ENCODE results near the gene LMOD1. TPM values are rescaled to one million over a fixed set of nuclear protein-coding genes. Genes with fewer than 3 reads are reported as not detected.
A peak's percentile ranks its signal among the peaks of the same experiment; 100 is the strongest.
"Not testable (repeated sequence)": the region's sequence is repeated elsewhere in the genome, so short reads cannot be mapped to it uniquely, and the experiment has no call there.

The LMOD1 gene
- total RNA-seq, 1 donor, result 14.5 TPM

DNA sequence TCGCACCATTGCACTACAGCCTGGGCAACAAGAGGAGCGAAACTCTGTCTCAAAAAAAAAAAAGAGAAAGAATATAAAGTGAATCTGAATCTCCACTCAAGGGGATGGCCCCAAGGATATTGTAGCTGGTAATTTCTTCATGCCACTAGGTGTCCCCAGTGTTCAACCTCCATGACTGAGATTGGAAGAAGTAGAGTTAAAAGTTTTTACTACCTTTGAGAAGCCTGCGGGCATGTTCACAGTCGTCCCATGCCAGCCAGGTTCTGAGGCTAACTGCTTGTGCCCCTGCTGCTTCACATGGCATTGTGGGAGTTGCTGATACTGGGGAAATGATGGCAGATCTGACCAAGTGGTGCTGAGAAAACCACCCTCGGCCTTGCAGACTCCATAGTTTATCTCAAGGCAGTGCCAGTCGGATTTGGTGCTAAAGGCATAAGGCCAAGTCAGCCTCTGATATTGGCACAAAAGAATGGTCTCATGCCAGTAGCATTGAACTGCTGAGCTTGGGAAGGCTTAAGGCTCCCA is 68.4 kb downstream of the LMOD1 start:
- peak; percentile 76 for TF ChIP-seq CTCF (IDR thresholded peaks at IDR 0.05; ENCODE audit: insufficient read depth, low read length)
- no peak overlapping the region for H3K4me3 ChIP-seq (ENCODE audit: low read depth, low read length)
- DNase-seq (ENCODE audit: low read depth), result peak; percentile 70

- no peak for DNase-seq (ENCODE audit: low read depth)
- TF ChIP-seq CTCF (IDR thresholded peaks at IDR 0.05; ENCODE audit: insufficient read depth, low read length), result peak; percentile 35
These were observed 70.1 kb downstream of the LMOD1 start for GRCh38 chr1:201876148-201876818.

DNA sequence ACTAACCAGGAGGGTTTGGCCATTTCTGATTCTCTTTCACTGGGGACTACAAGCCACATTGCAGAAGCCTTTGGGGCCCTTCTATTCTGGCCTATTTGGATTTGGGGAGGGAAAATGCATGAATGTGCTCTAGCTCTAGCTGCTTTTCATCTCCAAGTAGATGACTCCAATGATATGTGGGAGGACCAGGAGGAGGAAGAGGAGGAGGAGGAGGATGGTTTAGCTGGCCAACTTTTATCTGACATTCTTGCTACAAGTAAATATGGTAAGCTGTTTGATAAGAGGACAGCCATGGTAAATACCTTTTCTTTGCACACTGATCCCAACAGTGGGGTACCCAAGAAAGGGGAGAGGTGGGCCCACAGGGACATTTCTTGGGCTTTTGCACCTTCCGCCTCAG is 71.7 kb downstream of the LMOD1 start:
- no peak for DNase-seq (ENCODE audit: low read depth)
- TF ChIP-seq CTCF (IDR thresholded peaks at IDR 0.05; ENCODE audit: insufficient read depth, low read length), result no peak
- H3K4me3 ChIP-seq (ENCODE audit: low read depth, low read length), result no peak overlapping the region

More at GRCh38 chr1:201876148-201876818, 70.1 kb downstream of the LMOD1 start:
- no peak overlapping the region for H3K4me3 ChIP-seq (ENCODE audit: low read depth, low read length)

DNA sequence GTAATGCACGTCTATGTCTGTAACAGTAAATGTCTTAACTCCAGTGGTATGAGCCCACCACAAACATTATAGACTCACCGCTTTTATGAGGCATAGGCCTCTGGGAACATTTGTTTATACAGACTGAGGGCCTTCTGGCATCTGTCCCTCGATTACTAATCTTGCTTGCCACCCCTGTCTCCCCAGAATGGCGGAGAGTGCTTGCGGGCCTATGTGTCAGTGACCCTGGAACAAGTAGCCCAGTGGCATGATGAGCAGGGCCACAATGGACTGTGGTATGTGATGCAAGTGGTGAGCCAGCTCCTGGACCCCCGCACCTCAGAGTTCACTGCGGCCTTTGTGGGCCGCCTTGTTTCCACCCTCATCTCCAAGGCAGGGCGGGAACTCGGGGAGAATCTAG is 76.0 kb downstream of the LMOD1 start:
- TF ChIP-seq CTCF (IDR thresholded peaks at IDR 0.05; ENCODE audit: insufficient read depth, low read length), result no peak
- no peak for DNase-seq (ENCODE audit: low read depth)
- no peak overlapping the region for H3K4me3 ChIP-seq (ENCODE audit: low read depth, low read length)

DNA sequence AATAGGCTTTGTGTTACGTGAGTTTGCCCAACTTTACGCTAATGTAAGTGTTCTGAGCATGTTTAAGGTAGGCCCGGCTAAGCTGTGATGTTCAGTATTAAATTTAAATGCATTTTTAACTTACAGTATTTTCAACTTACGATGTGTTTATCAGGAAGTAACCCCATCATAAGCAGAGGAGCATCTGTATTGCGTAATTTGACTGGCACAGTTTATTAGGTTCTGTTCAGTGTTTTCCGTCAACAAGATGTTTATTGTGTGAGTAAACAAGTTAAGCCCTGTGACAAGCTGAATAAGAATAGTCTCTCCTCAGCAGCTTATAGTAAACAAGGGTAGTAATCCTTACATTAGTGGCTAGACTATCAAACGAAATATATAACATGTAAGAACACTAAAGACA is 84.9 kb downstream of the LMOD1 start:
- DNase-seq (ENCODE audit: low read depth), result no peak
- TF ChIP-seq CTCF (IDR thresholded peaks at IDR 0.05; ENCODE audit: insufficient read depth, low read length), result no peak

DNA sequence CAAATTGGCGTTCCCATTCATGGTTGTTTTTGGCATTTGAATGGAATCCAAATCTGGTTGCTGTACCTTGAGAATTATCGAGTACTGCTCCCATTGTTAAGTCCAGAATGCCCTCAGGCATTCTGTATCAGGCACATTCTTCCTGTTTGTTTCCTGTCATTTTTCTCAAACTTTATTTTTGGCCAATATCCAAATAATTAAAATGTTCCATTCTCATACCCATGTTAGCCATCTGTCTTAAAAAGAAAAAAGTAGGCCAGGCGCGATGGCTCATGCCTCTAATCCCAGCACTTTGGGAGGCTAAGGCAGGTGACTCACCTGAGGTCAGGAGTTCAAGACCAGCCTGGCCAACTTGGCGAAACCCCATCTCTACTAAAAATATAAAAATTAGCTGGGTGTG is 86.9 kb downstream of the LMOD1 start:
- no peak for TF ChIP-seq CTCF (IDR thresholded peaks at IDR 0.05; ENCODE audit: insufficient read depth, low read length)
- no peak overlapping the region for H3K4me3 ChIP-seq (ENCODE audit: low read depth, low read length)
- DNase-seq (ENCODE audit: low read depth), result no peak

More for the DNA sequence above, 84.9 kb downstream of the LMOD1 start:
- no peak overlapping the region for H3K4me3 ChIP-seq (ENCODE audit: low read depth, low read length)

GRCh38 chr1:201856722-201857121 is 89.6 kb downstream of the LMOD1 start:
- DNase-seq (ENCODE audit: low read depth); H3K4me3 ChIP-seq (ENCODE audit: low read depth, low read length): not testable (repeated sequence)
